Measurements from ENCODE around the gene ALLC.

Gene ALLC

DNA sequence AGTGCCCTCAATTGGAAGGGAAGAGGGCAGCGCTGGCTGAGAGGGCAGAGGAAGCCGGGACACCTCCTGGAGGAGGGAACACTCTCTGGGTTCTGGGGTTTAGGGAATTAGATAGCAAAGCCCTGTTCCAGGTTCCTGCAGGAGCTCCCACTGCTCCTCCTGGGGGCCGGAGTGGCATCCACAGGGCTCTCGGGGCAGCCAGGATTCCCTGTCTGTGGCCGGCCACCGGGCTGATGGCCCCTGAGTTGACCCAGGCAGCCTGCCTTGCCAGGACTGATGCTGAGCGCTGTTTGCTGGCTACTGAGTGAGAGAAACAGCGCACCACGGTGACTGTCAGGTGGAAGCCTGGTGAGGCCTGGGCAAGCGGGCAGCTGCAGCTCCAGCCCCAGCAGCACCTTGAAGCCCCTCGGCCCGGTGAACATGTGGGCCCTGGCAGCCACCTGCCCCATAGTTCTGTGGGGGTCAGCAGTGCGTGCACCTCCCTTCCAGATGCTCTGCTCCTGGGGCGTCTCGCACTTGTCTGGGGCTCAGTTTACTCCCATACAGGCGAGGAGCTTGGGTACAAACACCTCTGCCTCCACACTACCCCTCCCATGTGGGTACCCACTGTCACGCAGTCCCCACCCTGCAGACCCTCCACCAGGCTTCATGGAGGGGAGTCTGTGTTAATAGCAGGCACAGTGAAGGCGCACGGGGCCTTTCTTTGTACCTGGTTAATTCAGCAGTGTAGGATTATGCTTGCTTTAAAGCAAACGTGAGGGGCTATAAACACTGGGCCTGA, 7.7 kb upstream of the ALLC start:
- Histone ChIP-seq H3K4ac (ENCODE audit: low read depth in 1 of 2, low read length in 2 of 2) (peak overlapping the region; percentile 19 to 74), H3K79me1 (replicated peaks; ENCODE audit: low read length, poor library complexity, severe bottlenecking) (no peaks in the 10 kb centered on the region), H2BK12ac (ENCODE audit: low read length in 2 of 2) (peak overlapping the region; percentile 7), H2AK5ac (ENCODE audit: low read length, severe bottlenecking) (no peak overlapping the region), H3K36me3 (ENCODE audit: control insufficient read depth in 1 of 2, insufficient read depth in 2 of 2, low read depth in 1 of 2, low read length in 2 of 2) (no peaks in the 10 kb centered on the region), H2BK15ac (ENCODE audit: low read depth, poor library complexity, severe bottlenecking) (peak overlapping the region; percentile 21), H3K18ac (ENCODE audit: low read depth in 1 of 2, low read length in 2 of 2) (peak overlapping the region in 1 of 2 experiments; percentile 13), H2BK120ac (ENCODE audit: low read depth, low read length) (no peak overlapping the region), H3K9ac (ENCODE audit: low read length) (no peak overlapping the region), H4K91ac (ENCODE audit: low read length) (peak overlapping the region; percentile 91), H3K4me1 (ENCODE audit: control insufficient read depth, insufficient read depth, low read depth, low read length) (peaks cover 9% of the 10 kb centered on the region), H3K9me3 (ENCODE audit: control insufficient read depth, low read length) (peaks cover 3% of the 10 kb centered on the region), H3K27me3 (ENCODE audit: control insufficient read depth in 1 of 2, insufficient read depth in 1 of 2, low read length in 2 of 2) (peaks cover 21 to 52% of the 10 kb centered on the region in 2 experiments), H3K23ac (ENCODE audit: low read length in 2 of 2) (no peak overlapping the region), H3K27ac (ENCODE audit: low read length, poor library complexity, severe bottlenecking) (no peak overlapping the region), H3K4me2 (ENCODE audit: low read length, poor library complexity, severe bottlenecking) (no peak overlapping the region), H3K14ac (ENCODE audit: low read length in 2 of 2) (no peak overlapping the region), H2AFZ (ENCODE audit: low read depth, low read length) (no peak overlapping the region), H2BK5ac (ENCODE audit: low read depth, low read length, poor library complexity, severe bottlenecking) (no peak overlapping the region), H4K8ac (ENCODE audit: low read length) (peak overlapping the region; percentile 74), H3K4me3 (ENCODE audit: insufficient read depth in 1 of 2, low read depth in 1 of 2, low read length in 2 of 2) (no peak overlapping the region)
- WGBS, result 83% methylated on average over 17 of the region's 20 CpGs
- no peak for DNase-seq

DNA sequence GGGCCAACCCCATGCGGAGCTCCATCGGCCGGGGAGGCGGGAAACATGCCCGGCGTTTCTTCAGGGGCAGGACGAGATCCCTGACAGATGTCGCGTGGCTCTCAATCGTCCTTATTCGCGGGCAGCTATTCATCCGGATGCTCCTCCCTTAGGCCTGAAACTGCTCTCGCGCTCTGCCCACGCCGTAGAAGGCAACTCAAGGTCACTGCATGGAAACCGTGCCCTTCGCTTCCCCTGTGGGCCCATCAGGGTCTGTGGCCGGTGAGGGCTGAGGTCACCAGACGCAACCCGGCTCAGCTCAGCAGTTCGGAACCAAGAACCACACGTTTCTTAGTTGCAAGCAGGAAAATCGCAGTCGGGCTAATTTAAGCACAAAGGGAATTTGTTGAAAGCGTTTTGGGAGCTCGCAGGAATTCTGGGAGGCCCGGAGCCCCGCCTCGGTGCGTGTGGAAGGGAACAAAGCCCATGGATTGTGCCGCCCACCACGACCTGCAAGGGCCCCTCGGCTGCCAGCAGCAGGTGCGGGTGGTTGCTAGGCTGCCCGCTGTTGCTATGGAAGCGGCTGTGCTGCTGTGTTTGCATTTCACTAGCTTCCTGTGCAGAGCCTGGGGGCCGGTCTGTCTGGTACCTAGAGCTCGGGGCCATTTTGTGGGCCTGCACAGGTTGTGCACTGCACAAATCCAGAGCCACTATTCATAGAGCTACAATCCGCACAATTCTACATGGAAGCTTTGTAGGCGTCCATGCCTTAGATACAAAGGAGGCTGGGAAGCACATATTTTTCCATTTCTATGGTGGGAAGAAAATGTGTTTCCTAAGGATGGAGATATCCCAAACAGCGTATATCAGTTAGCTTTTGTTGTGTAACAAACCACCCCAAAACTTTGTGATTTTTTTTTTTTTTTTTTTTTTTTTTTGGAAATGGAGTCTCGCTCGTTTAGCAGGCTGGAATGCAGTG, 6.0 kb upstream of the ALLC start:
- peak overlapping the region in 1 of 2 experiments; percentile 68 for H3K4me3 ChIP-seq (ENCODE audit: insufficient read depth in 1 of 2, low read depth in 1 of 2, low read length in 2 of 2)
- 36% methylated on average over 43 of the region's 45 CpGs for WGBS
- H3K36me3 ChIP-seq (ENCODE audit: control insufficient read depth in 1 of 2, insufficient read depth in 2 of 2, low read depth in 1 of 2, low read length in 2 of 2), result no peaks in the 10 kb centered on the region
- peak overlapping the region; percentile 42 to 56 for H3K18ac ChIP-seq (ENCODE audit: low read depth in 1 of 2, low read length in 2 of 2)
- peaks cover 18 to 48% of the 10 kb centered on the region in 2 experiments for H3K27me3 ChIP-seq (ENCODE audit: control insufficient read depth in 1 of 2, insufficient read depth in 1 of 2, low read length in 2 of 2)
- no peak overlapping the region for H3K23ac ChIP-seq (ENCODE audit: low read length in 2 of 2)
- peak overlapping the region; percentile 24 for H2BK120ac ChIP-seq (ENCODE audit: low read depth, low read length)
- H3K9me3 ChIP-seq (ENCODE audit: control insufficient read depth, low read length), result peaks cover 3% of the 10 kb centered on the region
- H2BK12ac ChIP-seq (ENCODE audit: low read length in 2 of 2), result peak overlapping the region in 1 of 2 experiments; percentile 50
- H3K4ac ChIP-seq (ENCODE audit: low read depth in 1 of 2, low read length in 2 of 2), result peak overlapping the region in 1 of 2 experiments; percentile 48
- no peaks in the 10 kb centered on the region for H3K79me1 ChIP-seq (replicated peaks; ENCODE audit: low read length, poor library complexity, severe bottlenecking)
- peaks cover 14% of the 10 kb centered on the region for H3K4me1 ChIP-seq (ENCODE audit: control insufficient read depth, insufficient read depth, low read depth, low read length)
- peak overlapping the region; percentile 28 for H4K8ac ChIP-seq (ENCODE audit: low read length)
- H3K9ac ChIP-seq (ENCODE audit: low read length), result peak overlapping the region; percentile 78
- no peak overlapping the region for H2AK5ac ChIP-seq (ENCODE audit: low read length, severe bottlenecking)
- peak overlapping the region; percentile 55 for H4K91ac ChIP-seq (ENCODE audit: low read length)
- H2AFZ ChIP-seq (ENCODE audit: low read depth, low read length), result peak overlapping the region; percentile 83
- no peak overlapping the region for H2BK15ac ChIP-seq (ENCODE audit: low read depth, poor library complexity, severe bottlenecking)
- no peak overlapping the region for H3K4me2 ChIP-seq (ENCODE audit: low read length, poor library complexity, severe bottlenecking)
- no peak overlapping the region for H2BK5ac ChIP-seq (ENCODE audit: low read depth, low read length, poor library complexity, severe bottlenecking)
- H3K14ac ChIP-seq (ENCODE audit: low read length in 2 of 2), result peak overlapping the region in 1 of 2 experiments; percentile 2
- DNase-seq, result peak; percentile 58
- H3K27ac ChIP-seq (ENCODE audit: low read length, poor library complexity, severe bottlenecking), result no peak overlapping the region

DNA sequence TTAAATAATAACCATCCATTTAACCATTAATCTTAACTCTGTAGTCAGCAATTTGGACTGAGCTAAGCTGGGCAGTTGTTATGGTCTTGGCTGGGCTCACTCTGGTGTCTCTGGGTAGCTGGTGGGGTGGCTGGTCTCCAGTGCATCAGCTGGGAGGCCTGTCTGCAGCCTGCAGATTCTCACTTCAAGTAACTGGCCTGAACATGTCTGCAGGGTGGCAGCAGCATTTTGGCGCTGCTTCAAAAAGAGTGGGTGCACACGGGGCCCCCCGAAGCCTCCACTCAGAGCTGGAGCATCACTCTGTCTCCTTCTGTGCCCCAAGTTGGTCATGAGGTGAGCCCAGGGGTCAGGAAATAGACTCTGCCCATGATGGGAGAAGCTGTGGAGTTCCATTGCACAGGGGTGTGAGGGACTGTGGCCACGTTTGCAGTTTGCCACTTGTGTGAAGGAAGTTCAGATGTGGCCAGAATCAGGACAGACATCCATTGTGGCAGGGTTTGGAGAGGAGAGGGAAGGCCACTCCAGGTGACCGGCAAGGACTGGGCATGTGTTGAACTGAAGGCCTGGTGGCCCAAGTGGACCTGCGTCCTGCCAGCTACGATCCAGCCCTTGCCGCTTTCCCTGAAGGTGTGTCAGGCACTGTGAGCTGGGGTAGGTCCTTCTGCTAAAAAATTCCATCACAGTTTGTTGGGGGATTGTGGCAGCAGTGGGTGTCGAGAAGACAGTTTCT, 4.9 kb upstream of the ALLC start:
- Histone ChIP-seq H2BK12ac (ENCODE audit: low read length in 2 of 2) (peak overlapping the region in 1 of 2 experiments; percentile 39), H2BK120ac (ENCODE audit: low read depth, low read length) (no peak overlapping the region), H3K9me3 (ENCODE audit: control insufficient read depth, low read length) (peaks cover 3% of the 10 kb centered on the region), H4K8ac (ENCODE audit: low read length) (no peak overlapping the region), H2BK5ac (ENCODE audit: low read depth, low read length, poor library complexity, severe bottlenecking) (no peak overlapping the region), H3K4me3 (ENCODE audit: insufficient read depth in 1 of 2, low read depth in 1 of 2, low read length in 2 of 2) (no peak overlapping the region), H3K27ac (ENCODE audit: low read length, poor library complexity, severe bottlenecking) (no peak overlapping the region), H3K27me3 (ENCODE audit: control insufficient read depth in 1 of 2, insufficient read depth in 1 of 2, low read length in 2 of 2) (peaks cover 18 to 39% of the 10 kb centered on the region in 2 experiments), H3K36me3 (ENCODE audit: control insufficient read depth in 1 of 2, insufficient read depth in 2 of 2, low read depth in 1 of 2, low read length in 2 of 2) (no peaks in the 10 kb centered on the region), H2BK15ac (ENCODE audit: low read depth, poor library complexity, severe bottlenecking) (no peak overlapping the region), H3K18ac (ENCODE audit: low read depth in 1 of 2, low read length in 2 of 2) (no peak overlapping the region), H3K79me1 (replicated peaks; ENCODE audit: low read length, poor library complexity, severe bottlenecking) (no peaks in the 10 kb centered on the region), H3K4ac (ENCODE audit: low read depth in 1 of 2, low read length in 2 of 2) (no peak overlapping the region), H3K14ac (ENCODE audit: low read length in 2 of 2) (no peak overlapping the region), H4K91ac (ENCODE audit: low read length) (peak overlapping the region; percentile 31), H3K4me1 (ENCODE audit: control insufficient read depth, insufficient read depth, low read depth, low read length) (peaks cover 23% of the 10 kb centered on the region), H2AK5ac (ENCODE audit: low read length, severe bottlenecking) (no peak overlapping the region), H2AFZ (ENCODE audit: low read depth, low read length) (no peak overlapping the region), H3K9ac (ENCODE audit: low read length) (no peak overlapping the region), H3K4me2 (ENCODE audit: low read length, poor library complexity, severe bottlenecking) (no peak overlapping the region), H3K23ac (ENCODE audit: low read length in 2 of 2) (no peak overlapping the region)
- DNase-seq, result no peak
- whole genome bisulfite sequencing, result 95% methylated on average over 9 of the region's 9 CpGs
